ENCODE data around the gene VRK3. TPM values are rescaled to one million over a fixed set of nuclear protein-coding genes. Genes with fewer than 3 reads are reported as not detected.

VRK3 gene
- total RNA-seq, 2 experiments from 2014 or later: 52.4 to 61.2 TPM

DNA sequence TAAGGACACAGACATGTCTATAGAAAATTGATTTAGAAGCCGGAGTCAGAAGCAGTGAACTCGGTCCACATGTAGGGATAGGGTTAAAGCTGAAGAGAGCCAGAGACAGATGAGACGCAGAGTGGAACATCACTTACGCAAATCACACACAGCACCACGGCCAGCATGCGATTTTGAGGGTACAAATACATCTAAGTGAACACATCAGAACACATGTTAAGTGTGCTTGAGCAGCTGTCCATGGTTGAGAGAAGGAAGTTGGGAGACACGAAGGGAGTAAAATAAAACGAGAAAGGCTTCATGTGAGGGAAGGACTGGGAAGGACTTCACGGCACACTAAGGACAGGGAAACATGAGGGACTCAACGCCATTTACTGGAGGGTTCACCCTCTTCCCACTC is 38.8 kb downstream of the VRK3 start:
- CTCF ChIA-PET: interaction anchor here (0.6 kb wide), 1 partner anchor 54 kb away, joined by 4 read pairs; no protein-coding TSS in a partner anchor
- DNase-seq (no peak), ATAC-seq (no peak)
- no peak overlapping the region for H3K27ac Mint-ChIP-seq
- intact Hi-C loops (cut with DNase I, micrococcal nuclease): loop anchor here in 1 of 2 experiments (2.0 to 5.0 kb wide), 3 partner anchors 58 to 341 kb away; partner anchors contain the start of genes AKT1S1, ATF5, KCNC3 and NUP62
- POLR2A ChIA-PET: interaction anchor here (0.5 to 0.6 kb wide), 2 partner anchors 46 to 1447 kb away, joined by 3 to 4 read pairs; no protein-coding TSS in a partner anchor
- H3K36me3 Mint-ChIP-seq (ENCODE audit: low read depth): peaks cover 22% of the 10 kb centered on the region
- H3K4me1 Mint-ChIP-seq: peaks cover 17% of the 10 kb centered on the region
- H3K27me3 Mint-ChIP-seq: no peaks in the 10 kb centered on the region
- H3K4me3 Mint-ChIP-seq: no peak overlapping the region
- H3K9me3 Mint-ChIP-seq (ENCODE audit: low read depth): no peaks in the 10 kb centered on the region

DNA sequence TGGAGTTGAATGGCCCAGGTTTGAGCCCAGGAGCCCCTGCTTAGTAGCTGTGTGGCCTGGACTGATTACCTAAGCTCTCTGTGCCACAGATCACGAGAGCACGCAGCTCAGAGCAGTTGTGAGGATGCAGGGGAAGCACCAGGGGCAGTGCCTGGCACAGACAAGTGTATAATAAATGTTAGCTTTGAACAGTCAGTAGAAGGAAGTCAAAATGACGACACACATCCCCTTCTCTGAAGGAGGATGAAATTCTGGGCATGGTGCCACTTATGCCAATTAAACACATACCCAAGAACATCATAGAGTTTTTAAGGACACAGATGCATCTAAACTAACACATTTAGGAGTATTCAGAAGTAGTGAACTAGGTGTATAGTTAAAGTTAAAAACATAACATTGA is 39.3 kb downstream of the VRK3 start:
- intact Hi-C loops (cut with DNase I, micrococcal nuclease): loop anchor here in 1 of 2 experiments (2.0 to 5.0 kb wide), 3 partner anchors 57 to 341 kb away; partner anchors contain the start of genes AKT1S1, ATF5, KCNC3 and NUP62
- Mint-ChIP-seq H3K27me3 (no peaks in the 10 kb centered on the region), H3K36me3 (ENCODE audit: low read depth) (peaks cover 24% of the 10 kb centered on the region), H3K27ac (no peak overlapping the region), H3K4me1 (peaks cover 17% of the 10 kb centered on the region), H3K4me3 (no peak overlapping the region), H3K9me3 (ENCODE audit: low read depth) (no peaks in the 10 kb centered on the region)
- no peak for ATAC-seq
- ChIA-PET CTCF (interaction anchor here (0.6 to 3.0 kb wide), 2 partner anchors 48 to 53 kb away, joined by 4 to 16 read pairs; no protein-coding TSS in a partner anchor), POLR2A (interaction anchor here (0.5 kb wide), 1 partner anchor 46 kb away, joined by 3 read pairs; no protein-coding TSS in a partner anchor)
- no peak for DNase-seq

DNA sequence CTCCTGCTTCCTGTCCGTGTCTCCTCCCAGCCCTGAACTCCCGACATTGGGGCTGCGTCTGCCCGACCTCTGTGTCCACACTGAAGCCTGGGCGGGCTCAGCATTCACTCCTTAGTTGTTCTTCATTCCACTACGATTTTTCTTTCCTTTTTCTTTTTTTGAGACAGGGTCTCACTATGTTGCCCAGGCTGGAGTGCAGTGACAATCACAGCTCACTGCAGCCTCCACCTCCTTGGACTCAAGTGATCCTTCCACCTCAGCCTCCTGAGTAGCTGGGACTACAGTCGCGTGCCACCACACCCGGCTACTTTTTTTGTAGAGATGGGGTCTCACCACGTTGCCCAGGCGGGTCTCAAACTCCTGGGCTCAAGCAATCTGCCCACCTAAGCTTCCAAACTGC is 40.7 kb downstream of the VRK3 start:
- Mint-ChIP-seq H3K27ac (no peak overlapping the region), H3K27me3 (no peaks in the 10 kb centered on the region), H3K9me3 (ENCODE audit: low read depth) (no peaks in the 10 kb centered on the region), H3K36me3 (ENCODE audit: low read depth) (peaks cover 28% of the 10 kb centered on the region), H3K4me1 (peaks cover 17% of the 10 kb centered on the region), H3K4me3 (no peak overlapping the region)
- intact Hi-C loops (cut with DNase I, micrococcal nuclease): loop anchor here (1.0 to 5.0 kb wide), 2 partner anchors 12 to 177 kb away; no protein-coding TSS in a partner anchor
- ChIA-PET POLR2A (no interaction called here), CTCF (interaction anchor here (0.9 to 3.0 kb wide), 6 partner anchors 8 to 64 kb away, joined by 3 to 16 read pairs (median 6); partner anchors contain the start of genes ATF5 and NUP62)
- ATAC-seq (no peak), DNase-seq (no peak)

DNA sequence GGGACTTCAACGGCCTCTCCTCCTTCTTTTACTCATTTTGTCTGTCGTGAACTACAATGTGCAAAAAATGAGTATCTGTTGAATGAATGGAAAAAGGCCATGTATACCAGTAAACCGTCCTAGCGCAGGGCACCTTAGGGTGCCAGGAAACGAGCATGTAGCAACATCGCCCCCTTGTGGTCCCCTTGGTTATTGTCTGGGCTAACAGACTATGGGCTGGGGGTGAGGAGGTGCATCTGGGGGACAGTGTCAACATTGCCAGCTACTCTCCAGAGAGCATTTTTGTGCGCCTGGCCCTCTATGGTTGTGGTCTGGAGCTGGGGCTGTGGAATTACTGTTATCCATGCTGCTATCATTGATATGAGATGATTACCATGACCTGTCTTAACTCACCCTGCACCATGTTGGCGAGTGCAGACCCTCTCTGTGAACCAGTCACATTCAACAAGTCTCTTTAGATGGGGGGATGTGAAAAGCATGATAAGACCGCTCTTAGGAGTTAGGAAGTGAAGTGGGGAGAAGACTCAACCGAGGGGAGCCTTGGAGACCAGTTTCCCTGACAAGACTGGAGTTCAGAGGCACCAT is 41.4 kb downstream of the VRK3 start:
- intact Hi-C loops (cut with DNase I, micrococcal nuclease): loop anchor here (1.0 to 5.0 kb wide), 4 partner anchors 11 to 266 kb away; no protein-coding TSS in a partner anchor
- H3K27ac Mint-ChIP-seq: no peak overlapping the region
- no peaks in the 10 kb centered on the region for H3K27me3 Mint-ChIP-seq
- DNase-seq (peak; percentile 90), ATAC-seq (peak; percentile 82)
- ChIA-PET POLR2A (no interaction called here), CTCF (interaction anchor here (0.7 to 3.0 kb wide), 6 partner anchors 9 to 175 kb away, joined by 3 to 16 read pairs (median 6); partner anchors contain the start of genes ATF5 and NUP62)
- peaks cover 28% of the 10 kb centered on the region for H3K36me3 Mint-ChIP-seq (ENCODE audit: low read depth)
- no peaks in the 10 kb centered on the region for H3K9me3 Mint-ChIP-seq (ENCODE audit: low read depth)
- peaks cover 13% of the 10 kb centered on the region for H3K4me1 Mint-ChIP-seq
- no peak overlapping the region for H3K4me3 Mint-ChIP-seq

DNA sequence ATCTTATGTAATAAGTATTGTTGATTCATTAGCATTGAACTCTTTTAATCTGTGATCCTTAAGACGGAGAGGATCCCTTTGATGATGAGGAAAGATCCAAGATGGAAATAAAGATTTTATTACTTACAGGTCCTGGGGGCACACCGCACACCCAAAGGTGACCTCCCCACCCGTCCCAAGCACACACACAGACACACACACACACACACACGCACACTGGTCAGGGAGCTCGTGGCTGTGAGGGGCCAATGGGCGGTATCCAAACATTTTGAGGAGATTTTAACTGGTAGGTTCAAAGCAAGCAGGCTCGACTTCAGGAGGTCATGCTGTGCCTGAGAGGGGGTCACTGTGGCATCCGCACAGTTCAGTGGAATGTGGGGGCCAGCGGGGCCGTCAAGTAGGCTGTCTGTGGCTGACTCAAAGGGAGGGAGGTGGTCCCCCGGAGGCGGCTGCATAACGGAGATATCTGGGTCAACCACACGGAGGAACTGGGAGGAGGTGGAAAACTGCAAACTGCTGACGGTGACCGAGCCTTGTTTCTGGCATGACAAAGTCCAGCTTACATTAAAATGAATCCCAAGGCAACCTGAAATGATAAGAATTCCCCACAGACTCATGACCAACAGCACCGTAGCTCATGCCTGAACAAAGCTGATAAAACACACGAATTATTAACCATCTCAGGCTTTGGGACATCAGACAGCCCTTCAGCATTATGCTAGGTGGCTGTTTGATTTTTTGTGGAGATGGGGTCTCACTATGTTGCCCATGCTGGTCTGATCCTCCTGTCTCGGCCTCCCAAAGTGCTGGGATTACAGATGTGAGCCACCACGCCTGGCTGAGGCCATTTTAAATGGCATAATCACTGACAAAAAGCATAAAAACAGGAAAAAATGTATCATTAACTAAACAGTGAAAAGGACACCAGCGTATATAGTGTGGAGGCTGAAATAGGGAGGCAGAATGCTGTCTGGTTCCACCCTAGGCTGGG is 43.3 kb downstream of the VRK3 start:
- CTCF ChIA-PET: interaction anchor here (1.7 kb wide), 1 partner anchor 43 kb away, joined by 7 read pairs; no protein-coding TSS in a partner anchor

DNA sequence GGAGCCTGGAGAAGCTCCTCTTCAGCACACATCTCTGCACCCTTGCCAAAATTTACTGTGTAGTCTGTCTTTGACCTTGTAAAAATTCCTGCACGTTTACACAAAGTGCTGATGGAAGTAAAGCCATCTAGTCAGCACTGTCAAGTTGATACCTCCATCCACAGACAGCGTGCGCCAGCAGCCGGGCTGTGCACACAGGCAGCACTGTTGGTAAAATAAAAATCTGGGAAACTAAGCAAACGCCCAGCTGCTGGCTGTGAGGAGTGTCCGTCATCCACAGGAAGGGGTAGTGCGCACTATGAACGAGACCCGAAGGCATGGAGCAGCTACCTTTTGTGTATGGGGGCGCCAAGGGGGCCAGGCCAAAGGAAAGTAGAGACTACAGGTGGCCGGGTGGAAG is 46.8 kb downstream of the VRK3 start:
- no peak for DNase-seq
- ChIA-PET CTCF (interaction anchor here (0.9 to 1.1 kb wide), 2 partner anchors 14 to 29 kb away, joined by 3 read pairs; no protein-coding TSS in a partner anchor), POLR2A (no interaction called here)
- no peak overlapping the region for H3K27ac Mint-ChIP-seq
- intact Hi-C loops (cut with DNase I, micrococcal nuclease): no loop called here
- no peaks in the 10 kb centered on the region for H3K27me3 Mint-ChIP-seq
- ATAC-seq: no peak
- no peaks in the 10 kb centered on the region for H3K4me1 Mint-ChIP-seq
- H3K9me3 Mint-ChIP-seq (ENCODE audit: low read depth): no peaks in the 10 kb centered on the region
- H3K36me3 Mint-ChIP-seq (ENCODE audit: low read depth): peaks cover 17% of the 10 kb centered on the region
- no peak overlapping the region for H3K4me3 Mint-ChIP-seq

More for the DNA sequence above, 43.3 kb downstream of the VRK3 start:
- Mint-ChIP-seq H3K36me3 (ENCODE audit: low read depth) (peaks cover 16% of the 10 kb centered on the region), H3K27ac (no peak overlapping the region), H3K4me1 (peaks cover 3% of the 10 kb centered on the region), H3K27me3 (no peaks in the 10 kb centered on the region), H3K4me3 (no peak overlapping the region), H3K9me3 (ENCODE audit: low read depth) (no peaks in the 10 kb centered on the region)
- DNase-seq (no peak), ATAC-seq (no peak)
- intact Hi-C loops (cut with DNase I, micrococcal nuclease): loop anchor here in 1 of 2 experiments (5.0 kb wide), 1 partner anchor 175 kb away; no protein-coding TSS in a partner anchor
- POLR2A ChIA-PET: no interaction called here

DNA sequence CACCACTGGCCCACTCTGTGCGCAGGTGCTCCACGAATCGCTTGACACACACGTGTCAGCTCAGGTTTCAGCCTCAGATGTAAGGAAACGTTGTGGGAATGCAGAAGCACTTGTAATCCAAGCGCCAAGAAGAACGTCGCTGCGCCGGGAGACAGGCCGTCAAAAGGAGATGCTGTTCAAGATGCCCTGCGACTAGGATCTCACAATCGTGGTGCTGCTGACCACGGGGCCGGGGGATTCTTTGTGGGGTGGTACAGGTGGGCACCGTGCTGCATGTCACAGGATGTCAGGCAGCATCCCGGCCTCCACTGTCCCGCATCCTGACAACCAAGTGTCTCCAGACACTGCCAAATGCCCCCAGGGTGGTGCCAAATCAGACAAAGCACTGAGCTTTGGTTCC is 47.3 kb downstream of the VRK3 start:
- DNase-seq (no peak), ATAC-seq (no peak)
- H3K4me1 Mint-ChIP-seq: no peaks in the 10 kb centered on the region
- intact Hi-C loops (cut with DNase I, micrococcal nuclease): no loop called here
- peaks cover 17% of the 10 kb centered on the region for H3K36me3 Mint-ChIP-seq (ENCODE audit: low read depth)
- H3K27me3 Mint-ChIP-seq: no peaks in the 10 kb centered on the region
- no peak overlapping the region for H3K27ac Mint-ChIP-seq
- CTCF ChIA-PET: interaction anchor here (1.1 kb wide), 1 partner anchor 28 kb away, joined by 3 read pairs; no protein-coding TSS in a partner anchor
- no peak overlapping the region for H3K4me3 Mint-ChIP-seq
- POLR2A ChIA-PET: no interaction called here
- no peaks in the 10 kb centered on the region for H3K9me3 Mint-ChIP-seq (ENCODE audit: low read depth)

DNA sequence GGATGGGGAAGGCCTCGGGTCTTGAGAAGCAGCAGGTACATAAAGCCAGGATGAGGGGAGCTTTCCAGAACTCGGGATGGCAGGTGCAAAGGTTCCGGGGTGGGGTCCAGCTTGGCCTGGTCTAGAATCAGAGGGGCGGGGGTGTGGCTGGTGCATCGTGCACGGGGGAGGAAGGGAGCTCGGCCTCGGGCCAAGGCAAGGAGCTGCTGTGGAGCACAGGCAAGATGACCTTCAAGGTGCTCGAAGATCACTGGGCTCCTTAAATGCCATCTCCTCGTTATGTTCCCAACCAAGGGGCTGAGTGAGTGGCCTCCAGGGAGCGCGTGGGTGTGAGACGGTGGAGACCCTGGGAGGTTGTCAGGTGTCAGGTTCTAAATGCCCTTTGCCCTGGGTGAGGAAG is 48.1 kb downstream of the VRK3 start:
- H3K27me3 Mint-ChIP-seq: no peaks in the 10 kb centered on the region
- H3K9me3 Mint-ChIP-seq (ENCODE audit: low read depth): no peaks in the 10 kb centered on the region
- ChIA-PET POLR2A (no interaction called here), CTCF (no interaction called here)
- intact Hi-C loops (cut with DNase I, micrococcal nuclease): no loop called here
- no peak overlapping the region for H3K4me3 Mint-ChIP-seq
- DNase-seq (no peak), ATAC-seq (no peak)
- peaks cover 17% of the 10 kb centered on the region for H3K36me3 Mint-ChIP-seq (ENCODE audit: low read depth)
- no peak overlapping the region for H3K27ac Mint-ChIP-seq
- H3K4me1 Mint-ChIP-seq: no peaks in the 10 kb centered on the region

DNA sequence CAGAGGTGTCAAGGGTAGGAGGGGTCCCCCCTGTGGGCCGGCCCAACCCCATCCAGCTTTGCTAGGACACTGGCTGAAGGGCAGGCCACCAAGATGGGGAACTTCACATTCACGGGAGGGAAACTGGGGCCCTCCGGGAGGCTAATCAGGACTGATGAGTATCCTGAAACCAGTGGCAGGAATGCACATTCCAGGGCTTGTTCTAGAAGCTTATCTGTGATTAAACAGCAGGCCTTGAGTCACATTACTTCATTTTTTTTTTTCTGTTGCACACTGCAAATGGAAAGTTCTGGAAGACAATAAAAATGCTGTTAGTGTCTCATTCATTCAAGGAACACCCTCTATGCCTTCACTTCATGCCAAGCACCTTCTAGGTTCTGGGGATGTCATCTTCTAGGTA is 48.7 kb downstream of the VRK3 start:
- intact Hi-C loops (cut with DNase I, micrococcal nuclease): no loop called here
- no peak overlapping the region for H3K27ac Mint-ChIP-seq

DNA sequence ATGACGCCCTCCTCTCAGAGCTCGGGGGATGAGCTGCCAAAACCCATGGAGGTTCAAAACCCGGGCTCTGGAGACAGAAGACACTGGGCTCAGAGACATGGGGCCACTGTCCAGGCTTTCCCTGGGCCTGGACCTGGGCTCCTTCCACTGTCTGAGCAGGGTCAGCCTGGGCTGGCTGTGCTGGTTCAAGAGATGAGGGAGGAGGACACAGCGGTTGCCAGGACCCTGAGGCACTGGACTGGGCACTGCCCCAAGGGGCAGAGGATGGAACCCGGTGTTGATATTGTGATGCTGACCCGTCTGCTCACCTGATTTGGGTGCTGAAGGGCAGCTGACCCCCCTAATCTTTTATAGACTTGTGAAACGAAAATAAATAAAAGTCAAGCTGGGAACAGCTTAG is 50.1 kb downstream of the VRK3 start:
- Mint-ChIP-seq H3K4me3 (no peak overlapping the region), H3K9me3 (ENCODE audit: low read depth) (no peaks in the 10 kb centered on the region), H3K27ac (no peak overlapping the region), H3K4me1 (no peaks in the 10 kb centered on the region), H3K36me3 (ENCODE audit: low read depth) (peaks cover 5% of the 10 kb centered on the region), H3K27me3 (peaks cover under 1% of the 10 kb centered on the region)
- intact Hi-C loops (cut with DNase I, micrococcal nuclease): no loop called here
- ChIA-PET POLR2A (no interaction called here), CTCF (interaction anchor here (0.6 kb wide), 1 partner anchor 227 kb away, joined by 3 read pairs; no protein-coding TSS in a partner anchor)
- no peak for ATAC-seq
- no peak for DNase-seq

More for the DNA sequence above, 48.7 kb downstream of the VRK3 start:
- H3K9me3 Mint-ChIP-seq (ENCODE audit: low read depth): no peaks in the 10 kb centered on the region
- ChIA-PET POLR2A (no interaction called here), CTCF (interaction anchor here (0.8 to 1.2 kb wide), 2 partner anchors 26 to 39 kb away, joined by 3 read pairs; no protein-coding TSS in a partner anchor)
- ATAC-seq (no peak), DNase-seq (no peak)
- H3K27me3 Mint-ChIP-seq: no peaks in the 10 kb centered on the region
- H3K4me1 Mint-ChIP-seq: no peaks in the 10 kb centered on the region
- peaks cover 11% of the 10 kb centered on the region for H3K36me3 Mint-ChIP-seq (ENCODE audit: low read depth)
- H3K4me3 Mint-ChIP-seq: no peak overlapping the region

DNA sequence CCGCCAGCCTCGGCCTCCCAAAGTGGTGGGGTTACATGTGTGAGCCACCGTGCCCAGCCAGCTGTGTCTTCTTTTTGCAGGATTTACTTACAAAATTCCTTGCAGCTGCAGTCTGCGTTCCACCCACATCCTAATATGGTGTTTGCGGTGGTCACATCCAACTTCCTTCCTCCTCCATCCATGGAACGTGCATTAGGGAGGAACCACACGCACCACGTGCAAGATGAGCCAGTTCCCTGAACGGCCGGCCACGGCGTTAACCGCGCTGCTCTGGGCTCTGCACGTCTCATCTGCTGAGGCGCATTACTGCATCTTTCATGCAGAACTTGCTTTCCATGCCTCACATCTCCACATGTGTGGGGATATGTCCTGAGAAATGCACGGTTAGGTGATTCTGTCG is 51.2 kb downstream of the VRK3 start:
- peaks cover 5% of the 10 kb centered on the region for H3K36me3 Mint-ChIP-seq (ENCODE audit: low read depth)
- ATAC-seq (no peak), DNase-seq (no peak)
- H3K9me3 Mint-ChIP-seq (ENCODE audit: low read depth): no peaks in the 10 kb centered on the region
- ChIA-PET POLR2A (no interaction called here), CTCF (no interaction called here)
- intact Hi-C loops (cut with DNase I, micrococcal nuclease): no loop called here
- H3K27me3 Mint-ChIP-seq: peaks cover 5% of the 10 kb centered on the region
- no peak overlapping the region for H3K27ac Mint-ChIP-seq
- H3K4me3 Mint-ChIP-seq: no peak overlapping the region
- H3K4me1 Mint-ChIP-seq: no peaks in the 10 kb centered on the region
